Measurements from ENCODE around the gene ATP1A1.

Gene ATP1A1

GRCh38 chr1:116343019-116343418 is 30.0 kb upstream of the ATP1A1 start:
- no peak for DNase-seq (ENCODE audit: low read depth in 4 of 4, low spot score in 1 of 4)

- DNase-seq (ENCODE audit: low read depth in 4 of 4, low spot score in 1 of 4): no peak
Observed at GRCh38 chr1:116345011-116345410, 28.0 kb upstream of the ATP1A1 start.

GRCh38 chr1:116345843-116346242 is 27.2 kb upstream of the ATP1A1 start:
- no peak for DNase-seq (ENCODE audit: low read depth in 4 of 4, low spot score in 1 of 4)

- no peak for DNase-seq (ENCODE audit: low read depth in 4 of 4, low spot score in 1 of 4)
Observed at GRCh38 chr1:116346943-116347673, 25.9 kb upstream of the ATP1A1 start.

GRCh38 chr1:116347696-116348095 is 25.3 kb upstream of the ATP1A1 start:
- no peak for DNase-seq (ENCODE audit: low read depth in 4 of 4, low spot score in 1 of 4)

GRCh38 chr1:116350097-116350645 is 22.9 kb upstream of the ATP1A1 start:
- no peak for DNase-seq (ENCODE audit: low read depth in 4 of 4, low spot score in 1 of 4)

- no peak for DNase-seq (ENCODE audit: low read depth in 4 of 4, low spot score in 1 of 4)
Observed at GRCh38 chr1:116351914-116352313, 21.1 kb upstream of the ATP1A1 start.

- no peak for DNase-seq (ENCODE audit: low read depth in 4 of 4, low spot score in 1 of 4)
Observed at GRCh38 chr1:116352349-116352813, 20.7 kb upstream of the ATP1A1 start.

- no peak for DNase-seq (ENCODE audit: low read depth in 4 of 4, low spot score in 1 of 4)
Observed at GRCh38 chr1:116353155-116353554, 19.9 kb upstream of the ATP1A1 start.

- no peak for DNase-seq (ENCODE audit: low read depth in 4 of 4, low spot score in 1 of 4)
Observed at GRCh38 chr1:116356067-116356466, 17.0 kb upstream of the ATP1A1 start.

- no peak for DNase-seq (ENCODE audit: low read depth in 4 of 4, low spot score in 1 of 4)
Observed at GRCh38 chr1:116356673-116357072, 16.4 kb upstream of the ATP1A1 start.

GRCh38 chr1:116357487-116357886 is 15.6 kb upstream of the ATP1A1 start:
- no peak for DNase-seq (ENCODE audit: low read depth in 4 of 4, low spot score in 1 of 4)

GRCh38 chr1:116359060-116359830 is 13.8 kb upstream of the ATP1A1 start:
- DNase-seq (ENCODE audit: low read depth in 4 of 4, low spot score in 1 of 4): no peak

- DNase-seq (ENCODE audit: low read depth in 4 of 4, low spot score in 1 of 4): no peak
Observed at GRCh38 chr1:116359871-116360270, 13.2 kb upstream of the ATP1A1 start.

- DNase-seq (ENCODE audit: low read depth in 4 of 4, low spot score in 1 of 4): no peak
Observed at GRCh38 chr1:116360429-116361173, 12.4 kb upstream of the ATP1A1 start.

- no peak for DNase-seq (ENCODE audit: low read depth in 4 of 4, low spot score in 1 of 4)
Observed at GRCh38 chr1:116361648-116362047, 11.4 kb upstream of the ATP1A1 start.

- DNase-seq (ENCODE audit: low read depth in 4 of 4, low spot score in 1 of 4): no peak
Observed at GRCh38 chr1:116362050-116362449, 11.0 kb upstream of the ATP1A1 start.

- no peak for DNase-seq (ENCODE audit: low read depth in 4 of 4, low spot score in 1 of 4)
Observed at GRCh38 chr1:116365353-116365780, 7.7 kb upstream of the ATP1A1 start.

GRCh38 chr1:116365857-116366256 is 7.2 kb upstream of the ATP1A1 start:
- no peak for DNase-seq (ENCODE audit: low read depth in 4 of 4, low spot score in 1 of 4)

GRCh38 chr1:116367256-116367945 is 5.6 kb upstream of the ATP1A1 start:
- no peak for DNase-seq (ENCODE audit: low read depth in 4 of 4, low spot score in 1 of 4)

- DNase-seq (ENCODE audit: low read depth in 4 of 4, low spot score in 1 of 4): no peak
Observed at GRCh38 chr1:116368241-116368640, 4.8 kb upstream of the ATP1A1 start.

Data from stimulated activated CD4-positive, alpha-beta T cell treated with anti-CD3 and anti-CD28 coated beads, Interleukin-1b, Interleukin-23, amount 100 ng/mL, for 24 hours (primary cell).